ENCODE measurements around the gene ABCC4. TPM values are rescaled to one million over a fixed set of nuclear protein-coding genes. Genes with fewer than 3 reads are reported as not detected.

The ABCC4 gene
- total and polyA plus RNA-seq, 2 of the 13 experiments (the other 11 are each of a cell fraction or from before 2014, with no cell fraction given), result 4.2 to 11.3 TPM

DNA sequence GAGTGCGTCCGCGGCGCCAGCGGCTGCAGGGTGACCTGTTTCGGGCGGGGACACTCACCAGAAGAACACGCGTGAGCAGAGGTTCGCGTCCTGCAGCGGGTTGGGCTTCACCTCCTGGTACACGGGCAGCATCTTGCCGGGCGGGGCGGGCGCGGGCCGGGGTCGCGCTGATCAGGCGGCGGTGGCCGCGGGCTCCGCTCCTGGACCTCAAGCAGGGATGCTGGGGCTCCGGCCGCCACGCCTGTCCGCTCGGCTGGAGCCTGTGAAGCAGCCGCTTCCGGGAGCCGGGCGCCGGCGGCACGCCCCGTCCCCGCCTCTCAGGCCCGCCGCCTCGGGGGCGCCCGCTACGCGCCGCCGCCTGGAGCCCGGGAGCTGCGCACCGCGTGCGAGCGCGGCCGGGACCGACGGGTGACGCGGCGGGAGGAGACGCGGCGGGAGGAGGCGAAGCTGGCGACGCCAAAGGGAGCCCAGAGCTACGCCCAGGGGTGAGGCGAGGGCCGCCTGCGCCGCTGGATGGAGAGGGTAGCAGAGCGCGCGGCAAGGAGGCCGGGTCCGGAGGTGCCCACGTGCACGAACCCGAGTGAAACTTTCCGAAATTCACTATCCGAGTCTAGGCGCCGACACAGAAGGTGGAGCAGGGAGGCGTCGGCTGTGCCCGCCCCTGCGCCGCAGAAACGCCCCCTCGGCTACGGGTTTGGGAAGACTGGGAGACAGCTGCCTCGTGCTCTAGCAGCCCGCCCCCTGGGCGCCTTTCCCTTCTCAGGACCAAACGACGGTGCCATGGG is at the start of gene ABCC4 (continued):
- 0 out of 2 replicates have a peak, but pooled peaks have one; percentile 18 for TF ChIP-seq ETV6 (CRISPR knock-in tag; conservative IDR thresholded peaks at IDR 0.05)
- TF ChIP-seq CAMTA2 (CRISPR knock-in tag; IDR thresholded peaks at IDR 0.05; ENCODE audit: borderline replicate concordance), result no peak
- no peak for TF ChIP-seq ZNF180 (CRISPR knock-in tag; IDR thresholded peaks at IDR 0.05; ENCODE audit: borderline replicate concordance, low read depth)
- TF ChIP-seq FOXJ3 (CRISPR knock-in tag; IDR thresholded peaks at IDR 0.05; ENCODE audit: borderline replicate concordance), result no peak
- TF ChIP-seq PREB (CRISPR knock-in tag; IDR thresholded peaks at IDR 0.05), result no peak
- TF ChIP-seq NFATC3 (CRISPR knock-in tag; IDR thresholded peaks at IDR 0.05), result no peak
- peak; percentile 17; the same call in 1 of the 2 replicates for TF ChIP-seq ZNF446 (CRISPR knock-in tag; IDR thresholded peaks at IDR 0.05)
- no peak for TF ChIP-seq ELF1 (CRISPR knock-in tag; IDR thresholded peaks at IDR 0.05)
- TF ChIP-seq FOXK2 (IDR thresholded peaks at IDR 0.05), result no peak
- TF ChIP-seq ZNF768 (CRISPR knock-in tag; IDR thresholded peaks at IDR 0.05), result peak; percentile 22; the same call in 1 of the 2 replicates
- TF ChIP-seq HMG20B (CRISPR knock-in tag; conservative IDR thresholded peaks at IDR 0.05), result no peak
- TF ChIP-seq THYN1 (CRISPR knock-in tag; IDR thresholded peaks at IDR 0.05; ENCODE audit: borderline replicate concordance, low read depth), result no peak
- TF ChIP-seq NFYB (CRISPR knock-in tag; IDR thresholded peaks at IDR 0.05), result no peak
- TF ChIP-seq BRCA1 (CRISPR knock-in tag; IDR thresholded peaks at IDR 0.05), result no peak
- TF ChIP-seq, protein P1, sequence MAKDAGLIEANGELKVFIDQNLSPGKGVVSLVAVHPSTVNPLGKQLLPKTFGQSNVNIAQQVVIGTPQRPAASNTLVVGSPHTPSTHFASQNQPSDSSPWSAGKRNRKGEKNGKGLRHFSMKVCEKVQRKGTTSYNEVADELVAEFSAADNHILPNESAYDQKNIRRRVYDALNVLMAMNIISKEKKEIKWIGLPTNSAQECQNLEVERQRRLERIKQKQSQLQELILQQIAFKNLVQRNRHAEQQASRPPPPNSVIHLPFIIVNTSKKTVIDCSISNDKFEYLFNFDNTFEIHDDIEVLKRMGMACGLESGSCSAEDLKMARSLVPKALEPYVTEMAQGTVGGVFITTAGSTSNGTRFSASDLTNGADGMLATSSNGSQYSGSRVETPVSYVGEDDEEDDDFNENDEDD (CRISPR knock-in tag; IDR thresholded peaks at IDR 0.05; ENCODE audit: borderline replicate concordance), result peak; percentile 90
- TF ChIP-seq ZMYM2 (CRISPR knock-in tag; IDR thresholded peaks at IDR 0.05), result no peak
- TF ChIP-seq POLR2AphosphoS2 (IDR thresholded peaks at IDR 0.05; ENCODE audit: low read depth, low read length), result no peak
- TF ChIP-seq ZNF747 (CRISPR knock-in tag; IDR thresholded peaks at IDR 0.05; ENCODE audit: borderline replicate concordance), result no peak
- TF ChIP-seq, protein P2, sequence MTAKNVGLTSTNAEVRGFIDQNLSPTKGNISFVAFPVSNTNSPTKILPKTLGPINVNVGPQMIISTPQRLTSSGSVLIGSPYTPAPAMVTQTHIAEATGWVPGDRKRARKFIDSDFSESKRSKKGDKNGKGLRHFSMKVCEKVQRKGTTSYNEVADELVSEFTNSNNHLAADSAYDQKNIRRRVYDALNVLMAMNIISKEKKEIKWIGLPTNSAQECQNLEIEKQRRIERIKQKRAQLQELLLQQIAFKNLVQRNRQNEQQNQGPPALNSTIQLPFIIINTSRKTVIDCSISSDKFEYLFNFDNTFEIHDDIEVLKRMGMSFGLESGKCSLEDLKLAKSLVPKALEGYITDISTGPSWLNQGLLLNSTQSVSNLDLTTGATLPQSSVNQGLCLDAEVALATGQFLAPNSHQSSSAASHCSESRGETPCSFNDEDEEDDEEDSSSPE (CRISPR knock-in tag; IDR thresholded peaks at IDR 0.05), result peak; percentile 75
- TF ChIP-seq, protein P3, sequence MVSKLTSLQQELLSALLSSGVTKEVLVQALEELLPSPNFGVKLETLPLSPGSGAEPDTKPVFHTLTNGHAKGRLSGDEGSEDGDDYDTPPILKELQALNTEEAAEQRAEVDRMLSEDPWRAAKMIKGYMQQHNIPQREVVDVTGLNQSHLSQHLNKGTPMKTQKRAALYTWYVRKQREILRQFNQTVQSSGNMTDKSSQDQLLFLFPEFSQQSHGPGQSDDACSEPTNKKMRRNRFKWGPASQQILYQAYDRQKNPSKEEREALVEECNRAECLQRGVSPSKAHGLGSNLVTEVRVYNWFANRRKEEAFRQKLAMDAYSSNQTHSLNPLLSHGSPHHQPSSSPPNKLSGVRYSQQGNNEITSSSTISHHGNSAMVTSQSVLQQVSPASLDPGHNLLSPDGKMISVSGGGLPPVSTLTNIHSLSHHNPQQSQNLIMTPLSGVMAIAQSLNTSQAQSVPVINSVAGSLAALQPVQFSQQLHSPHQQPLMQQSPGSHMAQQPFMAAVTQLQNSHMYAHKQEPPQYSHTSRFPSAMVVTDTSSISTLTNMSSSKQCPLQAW (CRISPR knock-in tag; IDR thresholded peaks at IDR 0.05), result no peak
- no peak for TF ChIP-seq NCOA1 (CRISPR knock-in tag; IDR thresholded peaks at IDR 0.05)
- TF ChIP-seq, protein P4, sequence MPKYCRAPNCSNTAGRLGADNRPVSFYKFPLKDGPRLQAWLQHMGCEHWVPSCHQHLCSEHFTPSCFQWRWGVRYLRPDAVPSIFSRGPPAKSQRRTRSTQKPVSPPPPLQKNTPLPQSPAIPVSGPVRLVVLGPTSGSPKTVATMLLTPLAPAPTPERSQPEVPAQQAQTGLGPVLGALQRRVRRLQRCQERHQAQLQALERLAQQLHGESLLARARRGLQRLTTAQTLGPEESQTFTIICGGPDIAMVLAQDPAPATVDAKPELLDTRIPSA (CRISPR knock-in tag; IDR thresholded peaks at IDR 0.05; ENCODE audit: borderline replicate concordance), result no peak
- no peak for TF ChIP-seq ZBTB42 (CRISPR knock-in tag; IDR thresholded peaks at IDR 0.05)
- TF ChIP-seq MTF1 (CRISPR knock-in tag; IDR thresholded peaks at IDR 0.05), result no peak
- peak; percentile 14; the same call in 1 of the 2 replicates for TF ChIP-seq ETV5 (CRISPR knock-in tag; IDR thresholded peaks at IDR 0.05; ENCODE audit: borderline replicate concordance)
- TF ChIP-seq ZNF781 (CRISPR knock-in tag; IDR thresholded peaks at IDR 0.05; ENCODE audit: borderline replicate concordance, not compliant biosample characterization), result no peak

All from HepG2 (cell line).